ENCODE measurements around the gene SCYL1.

- TF ChIP-seq POLR2A (IDR thresholded peaks at IDR 0.05) = no peak
- TF ChIP-seq, protein P1, sequence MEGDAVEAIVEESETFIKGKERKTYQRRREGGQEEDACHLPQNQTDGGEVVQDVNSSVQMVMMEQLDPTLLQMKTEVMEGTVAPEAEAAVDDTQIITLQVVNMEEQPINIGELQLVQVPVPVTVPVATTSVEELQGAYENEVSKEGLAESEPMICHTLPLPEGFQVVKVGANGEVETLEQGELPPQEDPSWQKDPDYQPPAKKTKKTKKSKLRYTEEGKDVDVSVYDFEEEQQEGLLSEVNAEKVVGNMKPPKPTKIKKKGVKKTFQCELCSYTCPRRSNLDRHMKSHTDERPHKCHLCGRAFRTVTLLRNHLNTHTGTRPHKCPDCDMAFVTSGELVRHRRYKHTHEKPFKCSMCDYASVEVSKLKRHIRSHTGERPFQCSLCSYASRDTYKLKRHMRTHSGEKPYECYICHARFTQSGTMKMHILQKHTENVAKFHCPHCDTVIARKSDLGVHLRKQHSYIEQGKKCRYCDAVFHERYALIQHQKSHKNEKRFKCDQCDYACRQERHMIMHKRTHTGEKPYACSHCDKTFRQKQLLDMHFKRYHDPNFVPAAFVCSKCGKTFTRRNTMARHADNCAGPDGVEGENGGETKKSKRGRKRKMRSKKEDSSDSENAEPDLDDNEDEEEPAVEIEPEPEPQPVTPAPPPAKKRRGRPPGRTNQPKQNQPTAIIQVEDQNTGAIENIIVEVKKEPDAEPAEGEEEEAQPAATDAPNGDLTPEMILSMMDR (IDR thresholded peaks at IDR 0.05) = no peak
Observed at GRCh38 chr11:65557280-65558001, 32.6 kb downstream of the SCYL1 start.
